Osteoblast (primary cell): ENCODE measurements around the gene C1orf141. TPM values are rescaled to one million over a fixed set of nuclear protein-coding genes. Genes with fewer than 3 reads are reported as not detected.

ENCODE experiments used
- DNase-seq: peaks from one replicate; pipeline ENCODE4 v3.0.0; 2011; ENCODE audit warnings: low spot score, mixed read lengths; ENCODE audit not compliant: insufficient read length; ENCODE audit errors: missing footprints
- H2AFZ ChIP-seq: 2 replicates; pipeline ENCODE4 v1.6.0; 2011; ENCODE audit warnings: mild to moderate bottlenecking, low read length
- H3K27ac ChIP-seq: 2 replicates; pipeline ENCODE4 v1.5.1; 2011; ENCODE audit warnings: mild to moderate bottlenecking, low read depth, low read length, moderate library complexity
- H3K27me3 ChIP-seq: 2 replicates; pipeline ENCODE4 v1.6.0; 2012; ENCODE audit warnings: mild to moderate bottlenecking, control low read depth, inconsistent platforms, low read length, moderate library complexity; ENCODE audit not compliant: insufficient read depth
- H3K36me3 ChIP-seq: 2 replicates; pipeline ENCODE4 v1.5.1; 2011; ENCODE audit warnings: mild to moderate bottlenecking, low read length, control low read depth, moderate library complexity; ENCODE audit not compliant: insufficient read depth
- H3K4me1 ChIP-seq: 2 replicates; pipeline ENCODE4 v1.5.1; 2011; ENCODE audit warnings: mild to moderate bottlenecking, low read length, control low read depth, moderate library complexity; ENCODE audit not compliant: insufficient read depth
- H3K4me2 ChIP-seq: 2 replicates; pipeline ENCODE4 v1.6.0; 2011; ENCODE audit warnings: mild to moderate bottlenecking, low read length; ENCODE audit not compliant: insufficient read depth
- H3K4me3 ChIP-seq: fragments of 200-600 bp; sonication (generic); 3 replicates; pipeline ENCODE4 v1.5.1; 2012; ENCODE audit warnings: mild to moderate bottlenecking, low read length, inconsistent platforms; ENCODE audit not compliant: insufficient read depth
- H3K79me2 ChIP-seq: 2 replicates; pipeline ENCODE4 v1.6.0; 2012; ENCODE audit warnings: mild to moderate bottlenecking, low read length, control low read depth, inconsistent platforms; ENCODE audit not compliant: insufficient read depth
- H3K9me3 ChIP-seq: 2 replicates; pipeline ENCODE4 v1.5.1; 2011; ENCODE audit warnings: low read depth, low read length, control low read depth
- H4K20me1 ChIP-seq: 2 replicates; pipeline ENCODE4 v1.6.0; 2012; ENCODE audit warnings: mild to moderate bottlenecking, low read length, control low read depth; ENCODE audit not compliant: insufficient read depth
- total RNA-seq: library from RNA; depleted of rRNA; stranded (reverse); fragments of >200 nt; gene quantifications from 2 replicates; pipeline ENCODE4 v1.2.3, GENCODE V29; 2012
- TF ChIP-seq, protein P1 (sequence below): IDR thresholded peaks from 2 replicates; pipeline ENCODE4 v1.5.1; 2011; ENCODE audit warnings: mild to moderate bottlenecking, low read depth, low read length, moderate library complexity; ENCODE audit errors: extremely low read depth

The C1orf141 gene
- total RNA-seq, 1 donor = not detected

DNA sequence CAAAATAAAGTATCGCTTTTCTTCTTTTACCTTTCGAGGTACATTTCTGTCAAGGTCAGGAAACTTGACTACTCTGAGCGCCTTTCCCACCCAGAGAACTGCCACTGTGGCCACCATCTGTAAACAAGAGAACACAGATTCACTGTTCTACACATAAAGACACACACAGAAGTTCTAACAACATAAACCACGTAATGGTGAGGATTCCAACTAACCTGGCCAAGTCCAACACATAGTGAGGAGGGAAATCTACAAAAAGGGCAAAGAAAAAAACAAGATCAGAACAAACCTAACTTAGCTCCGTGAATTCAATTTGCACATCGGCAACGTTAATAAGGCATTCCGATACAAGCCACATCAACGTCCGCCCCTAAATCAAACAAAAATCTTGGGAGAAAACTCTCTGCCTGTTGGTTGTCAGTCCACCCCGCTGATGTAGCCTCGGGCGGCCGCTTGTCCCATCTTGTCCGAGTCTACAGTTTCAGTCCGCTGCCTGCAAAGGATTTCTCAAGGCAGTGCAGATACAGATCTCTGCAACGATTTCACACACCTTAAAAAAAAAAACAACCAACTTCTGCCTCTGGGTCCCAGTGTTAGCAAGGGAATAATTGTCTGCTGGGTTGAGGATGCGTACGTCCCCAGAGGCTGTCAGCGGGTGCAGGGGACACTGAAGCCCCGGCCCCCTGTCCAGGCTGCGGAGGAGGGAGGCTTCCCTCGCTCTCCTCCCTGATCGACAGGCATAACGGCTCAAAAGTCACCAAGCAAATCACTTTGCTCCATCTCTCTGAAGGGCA, 81.8 kb downstream of the C1orf141 start:
- Histone ChIP-seq H2AFZ (peak overlapping the region; percentile 91), H3K27ac (peak overlapping the region; percentile 60), H3K4me2 (peak overlapping the region; percentile 97), H3K4me3 (peak overlapping the region; percentile 87), H3K79me2 (peaks cover 30% of the 10 kb centered on the region), H3K36me3 (peaks cover 25% of the 10 kb centered on the region), H3K9me3 (no peaks in the 10 kb centered on the region), H3K4me1 (peaks cover 10% of the 10 kb centered on the region), H4K20me1 (peaks cover 4% of the 10 kb centered on the region), H3K27me3 (no peaks in the 10 kb centered on the region)
- TF ChIP-seq, protein P1, sequence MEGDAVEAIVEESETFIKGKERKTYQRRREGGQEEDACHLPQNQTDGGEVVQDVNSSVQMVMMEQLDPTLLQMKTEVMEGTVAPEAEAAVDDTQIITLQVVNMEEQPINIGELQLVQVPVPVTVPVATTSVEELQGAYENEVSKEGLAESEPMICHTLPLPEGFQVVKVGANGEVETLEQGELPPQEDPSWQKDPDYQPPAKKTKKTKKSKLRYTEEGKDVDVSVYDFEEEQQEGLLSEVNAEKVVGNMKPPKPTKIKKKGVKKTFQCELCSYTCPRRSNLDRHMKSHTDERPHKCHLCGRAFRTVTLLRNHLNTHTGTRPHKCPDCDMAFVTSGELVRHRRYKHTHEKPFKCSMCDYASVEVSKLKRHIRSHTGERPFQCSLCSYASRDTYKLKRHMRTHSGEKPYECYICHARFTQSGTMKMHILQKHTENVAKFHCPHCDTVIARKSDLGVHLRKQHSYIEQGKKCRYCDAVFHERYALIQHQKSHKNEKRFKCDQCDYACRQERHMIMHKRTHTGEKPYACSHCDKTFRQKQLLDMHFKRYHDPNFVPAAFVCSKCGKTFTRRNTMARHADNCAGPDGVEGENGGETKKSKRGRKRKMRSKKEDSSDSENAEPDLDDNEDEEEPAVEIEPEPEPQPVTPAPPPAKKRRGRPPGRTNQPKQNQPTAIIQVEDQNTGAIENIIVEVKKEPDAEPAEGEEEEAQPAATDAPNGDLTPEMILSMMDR = no peak
- DNase-seq = peak; percentile 77

DNA sequence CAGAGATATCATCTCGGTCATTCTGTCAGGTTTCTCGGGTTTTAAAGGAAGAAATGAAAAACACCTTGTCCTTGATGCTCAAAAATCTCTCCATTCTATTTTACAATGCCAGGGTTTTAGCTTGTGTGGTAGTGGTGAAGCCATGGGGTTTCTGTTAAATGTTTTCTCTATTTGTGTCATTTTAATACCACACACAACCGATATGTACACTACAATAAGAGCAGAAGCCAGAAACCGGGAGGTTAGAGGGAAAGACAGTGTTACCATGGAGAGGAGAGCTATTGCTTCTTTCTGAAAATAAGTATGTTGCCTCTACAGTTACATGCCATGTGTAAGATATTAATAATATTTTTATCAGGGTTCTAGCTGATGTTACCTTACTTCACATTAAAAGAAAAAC, 83.6 kb downstream of the C1orf141 start:
- H3K36me3 ChIP-seq = peaks cover 39% of the 10 kb centered on the region
- H3K27ac ChIP-seq = no peak overlapping the region
- no peak overlapping the region for H2AFZ ChIP-seq
- no peak overlapping the region for H3K4me3 ChIP-seq
- TF ChIP-seq, protein P1 = no peak
- peaks cover 10% of the 10 kb centered on the region for H3K4me1 ChIP-seq
- H3K79me2 ChIP-seq = peaks cover 30% of the 10 kb centered on the region
- H3K4me2 ChIP-seq = no peak overlapping the region
- H3K27me3 ChIP-seq = no peaks in the 10 kb centered on the region
- no peaks in the 10 kb centered on the region for H3K9me3 ChIP-seq
- peaks cover 4% of the 10 kb centered on the region for H4K20me1 ChIP-seq
- no peak for DNase-seq

DNA sequence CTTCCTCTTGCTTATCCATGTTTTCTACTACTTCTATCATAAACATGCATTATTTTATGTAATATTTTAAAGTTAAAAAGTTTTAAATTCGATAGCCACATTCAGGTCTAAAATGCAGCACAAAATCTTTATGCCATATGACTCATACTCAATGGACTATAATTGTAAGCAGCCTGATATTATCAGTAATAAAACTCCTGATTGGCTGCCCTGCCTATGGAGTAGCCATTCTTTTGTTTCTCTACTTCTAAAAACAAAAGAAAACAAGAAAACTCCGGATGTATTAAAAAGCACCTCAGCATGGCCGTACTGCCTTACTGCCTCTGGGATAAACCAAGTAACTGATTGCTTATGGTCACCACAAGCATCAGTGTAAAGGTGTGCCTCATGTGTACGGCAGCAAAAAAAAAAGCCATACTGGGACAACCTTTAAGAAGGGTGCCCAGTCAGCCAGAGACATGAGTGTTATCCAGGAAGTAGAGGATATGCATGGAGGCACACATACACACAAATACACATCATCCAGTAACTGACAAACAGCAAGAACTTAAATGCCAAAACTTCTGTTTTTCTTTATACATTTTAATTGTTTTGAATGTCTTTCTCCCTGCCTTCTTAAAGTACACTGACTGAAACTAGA, 90.0 kb downstream of the C1orf141 start:
- H3K27me3 ChIP-seq = no peaks in the 10 kb centered on the region
- H3K36me3 ChIP-seq = peaks cover 72% of the 10 kb centered on the region
- DNase-seq = no peak
- no peaks in the 10 kb centered on the region for H4K20me1 ChIP-seq
- peaks cover 4% of the 10 kb centered on the region for H3K4me1 ChIP-seq
- H2AFZ ChIP-seq = no peak overlapping the region
- H3K4me2 ChIP-seq = no peak overlapping the region
- no peak overlapping the region for H3K27ac ChIP-seq
- H3K79me2 ChIP-seq = no peaks in the 10 kb centered on the region
- no peaks in the 10 kb centered on the region for H3K9me3 ChIP-seq
- TF ChIP-seq, protein P1 = no peak
- no peak overlapping the region for H3K4me3 ChIP-seq

DNA sequence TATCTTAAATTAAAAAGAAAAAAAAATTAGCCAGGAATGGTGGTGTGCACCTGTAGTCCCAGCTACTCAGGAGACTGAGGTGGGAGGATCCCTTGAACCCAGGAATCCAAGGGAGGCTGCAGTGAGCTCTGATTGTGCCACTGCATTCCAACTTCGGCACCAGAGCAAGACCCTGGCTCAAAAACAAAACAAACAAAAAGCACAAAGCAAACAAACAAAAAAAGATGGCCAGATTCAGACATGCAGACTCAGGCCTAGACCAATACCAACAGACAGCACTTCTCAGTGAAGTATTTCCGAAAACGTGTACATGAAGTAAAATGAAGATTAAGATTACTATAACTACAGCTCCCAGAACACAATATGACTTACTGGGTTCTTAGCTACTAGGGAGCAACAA, 91.4 kb downstream of the C1orf141 start:
- Histone ChIP-seq H3K27me3 (no peaks in the 10 kb centered on the region), H4K20me1 (no peaks in the 10 kb centered on the region), H2AFZ (no peak overlapping the region), H3K79me2 (no peaks in the 10 kb centered on the region), H3K4me1 (peaks cover 4% of the 10 kb centered on the region), H3K4me3 (no peak overlapping the region), H3K9me3 (no peaks in the 10 kb centered on the region), H3K4me2 (no peak overlapping the region), H3K27ac (no peak overlapping the region), H3K36me3 (peaks cover 64% of the 10 kb centered on the region)
- TF ChIP-seq, protein P1 = no peak
- DNase-seq = no peak
